Stomach (tissue), 4 donors: Measurements from ENCODE around the gene PRAMEF4.

ENCODE experiments used
- EP300 ChIP-seq: sonication (generic); formaldehyde crosslinking; IDR thresholded peaks from one replicate; pipeline ENCODE4 v1.6.1; 2017; ENCODE audit warnings: antibody characterized with exemption
- POLR2A ChIP-seq, 4 donors: fragments of 450-650 bp; IDR thresholded peaks; one replicate each; pipeline ENCODE4 v1.6.1; 2016; ENCODE audit warnings: antibody characterized with exemption in 4 of 4, control low read depth in 2 of 4, mild to moderate bottlenecking in 1 of 4, moderate library complexity in 1 of 4
- POLR2AphosphoS5 ChIP-seq, 3 donors: sonication (generic); formaldehyde crosslinking; IDR thresholded peaks; one replicate each; pipeline ENCODE4 v1.6.1; 2016; ENCODE audit warnings: antibody characterized with exemption in 3 of 3
- TF ChIP-seq, protein P1 (sequence below), 7 experiments: fragments of 450-650 bp in 4 of 7; fragments of 200-600 bp in 3 of 7; sonication (generic) in 3 of 7; IDR thresholded peaks; one replicate each; pipeline ENCODE4 v1.5.1; 2016 to 2019; ENCODE audit warnings: antibody characterized with exemption in 7 of 7, control low read depth in 2 of 7, mild to moderate bottlenecking in 1 of 7

DNA sequence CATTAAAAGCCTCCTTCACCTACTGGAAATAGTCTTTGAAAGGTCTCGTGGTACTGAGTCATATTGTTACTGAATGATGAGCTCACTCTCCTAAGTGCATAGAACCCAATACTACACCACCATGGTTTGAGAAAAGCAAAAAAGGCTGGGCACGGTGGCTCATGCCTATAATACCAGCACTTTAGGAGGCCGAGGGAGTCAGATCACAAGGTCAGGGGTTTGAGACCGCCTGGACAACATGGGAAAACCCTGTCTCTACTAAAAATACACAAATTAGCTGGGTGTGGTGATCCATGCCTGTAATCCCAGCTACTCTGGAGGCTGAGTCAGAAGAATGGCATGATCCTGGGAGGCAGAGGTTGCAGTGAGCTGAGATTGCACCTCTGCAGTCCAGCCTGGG, 34.2 kb downstream of the PRAMEF4 start:
- TF ChIP-seq POLR2A (IDR thresholded peaks at IDR 0.05) = no peak
- TF ChIP-seq POLR2AphosphoS5 (IDR thresholded peaks at IDR 0.05) = no peak
- TF ChIP-seq, protein P1, sequence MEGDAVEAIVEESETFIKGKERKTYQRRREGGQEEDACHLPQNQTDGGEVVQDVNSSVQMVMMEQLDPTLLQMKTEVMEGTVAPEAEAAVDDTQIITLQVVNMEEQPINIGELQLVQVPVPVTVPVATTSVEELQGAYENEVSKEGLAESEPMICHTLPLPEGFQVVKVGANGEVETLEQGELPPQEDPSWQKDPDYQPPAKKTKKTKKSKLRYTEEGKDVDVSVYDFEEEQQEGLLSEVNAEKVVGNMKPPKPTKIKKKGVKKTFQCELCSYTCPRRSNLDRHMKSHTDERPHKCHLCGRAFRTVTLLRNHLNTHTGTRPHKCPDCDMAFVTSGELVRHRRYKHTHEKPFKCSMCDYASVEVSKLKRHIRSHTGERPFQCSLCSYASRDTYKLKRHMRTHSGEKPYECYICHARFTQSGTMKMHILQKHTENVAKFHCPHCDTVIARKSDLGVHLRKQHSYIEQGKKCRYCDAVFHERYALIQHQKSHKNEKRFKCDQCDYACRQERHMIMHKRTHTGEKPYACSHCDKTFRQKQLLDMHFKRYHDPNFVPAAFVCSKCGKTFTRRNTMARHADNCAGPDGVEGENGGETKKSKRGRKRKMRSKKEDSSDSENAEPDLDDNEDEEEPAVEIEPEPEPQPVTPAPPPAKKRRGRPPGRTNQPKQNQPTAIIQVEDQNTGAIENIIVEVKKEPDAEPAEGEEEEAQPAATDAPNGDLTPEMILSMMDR (IDR thresholded peaks at IDR 0.05) = no peak
- TF ChIP-seq EP300 = no peak
